ENCODE data around the gene NKAIN1.

DNA sequence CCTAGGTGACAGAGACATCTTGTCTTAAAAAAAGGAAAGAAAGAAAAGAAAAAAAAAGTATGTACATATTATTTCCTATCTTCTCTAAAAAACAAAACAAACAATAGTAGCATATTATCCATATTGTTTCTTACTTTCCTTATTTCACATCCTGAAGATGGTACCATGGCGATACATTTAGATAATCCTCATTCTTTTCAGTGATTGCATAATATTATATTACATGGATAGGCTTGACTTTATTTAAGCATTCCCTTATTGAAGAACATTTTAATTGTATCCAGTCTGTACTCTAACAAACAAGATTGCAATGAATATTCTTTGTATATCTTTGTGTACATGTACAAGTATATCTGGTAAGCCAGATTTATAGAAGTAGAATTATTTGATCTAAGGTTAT, 91.3 kb downstream of the NKAIN1 start:
- TF ChIP-seq POLR2AphosphoS5 (IDR thresholded peaks at IDR 0.05; ENCODE audit: borderline replicate concordance, low read depth, low read length) (no peak), EZH2 (IDR thresholded peaks at IDR 0.05) (no peak)

All from SK-N-MC (cell line).